HG03039 (cell line): ENCODE measurements around the gene MYO16.
"Not testable (repeated sequence)": the region's sequence is repeated elsewhere in the genome, so short reads cannot be mapped to it uniquely, and the experiment has no call there.

Experiments used
- ATAC-seq: cut with Tn5 transposase; IDR thresholded peaks from one replicate; pipeline ENCODE4 v1.9.1; 2021; ENCODE audit warnings: mild to moderate bottlenecking, moderate library complexity; ENCODE audit not compliant: unreplicated experiment

The MYO16 gene

DNA sequence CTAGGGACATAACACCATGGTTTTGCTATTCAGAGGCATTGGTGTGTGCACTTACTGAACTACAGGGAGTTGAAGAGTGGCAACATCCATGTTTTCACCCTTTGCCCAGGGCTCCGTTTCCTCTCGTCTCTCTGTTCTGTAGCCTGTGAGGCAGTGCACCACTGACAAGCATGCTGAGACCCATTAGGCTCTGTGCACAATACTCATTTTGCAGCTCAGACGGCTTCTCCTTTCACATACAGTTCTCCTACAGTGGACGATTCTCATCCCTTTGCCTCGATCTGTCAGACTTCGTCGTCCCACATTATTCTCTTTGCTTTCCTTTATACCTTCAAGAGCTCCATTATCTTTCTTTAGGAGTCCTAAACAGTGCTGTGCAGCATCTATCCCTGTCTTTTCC, 403.7 kb downstream of the MYO16 start:
- no peak for ATAC-seq

DNA sequence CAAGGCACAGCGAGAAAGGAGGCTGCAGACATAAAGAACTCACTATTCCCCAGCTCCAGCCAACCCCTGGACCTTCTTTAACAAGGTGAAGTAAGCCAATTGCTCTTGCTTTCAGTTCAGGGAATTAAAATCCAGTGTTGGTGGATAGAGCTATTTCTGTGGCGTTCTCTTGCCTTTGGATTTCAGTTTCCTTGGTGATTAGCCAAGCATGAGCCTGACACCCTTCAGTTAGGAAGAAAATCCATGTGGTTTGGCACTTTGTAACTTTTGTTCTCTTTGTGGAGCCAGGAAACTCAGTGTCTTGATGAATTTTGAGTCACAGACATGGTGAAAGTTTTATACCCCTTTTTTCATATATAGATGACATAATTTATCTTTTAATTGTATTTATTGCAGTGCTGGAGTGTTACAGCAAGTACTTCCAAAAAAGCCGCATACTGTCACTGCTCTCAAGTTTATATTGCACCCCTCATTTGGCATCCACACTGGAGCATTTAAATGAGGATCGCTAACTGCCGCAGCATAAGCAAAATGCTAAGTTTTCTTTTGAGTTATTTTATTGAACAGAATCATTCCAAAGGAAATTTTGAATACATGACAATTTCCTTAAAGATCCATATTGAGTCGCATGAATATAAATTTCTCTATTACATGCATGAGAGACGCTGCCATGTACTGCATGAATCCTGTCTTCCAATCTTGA, 406.8 kb downstream of the MYO16 start:
- no peak for ATAC-seq

DNA sequence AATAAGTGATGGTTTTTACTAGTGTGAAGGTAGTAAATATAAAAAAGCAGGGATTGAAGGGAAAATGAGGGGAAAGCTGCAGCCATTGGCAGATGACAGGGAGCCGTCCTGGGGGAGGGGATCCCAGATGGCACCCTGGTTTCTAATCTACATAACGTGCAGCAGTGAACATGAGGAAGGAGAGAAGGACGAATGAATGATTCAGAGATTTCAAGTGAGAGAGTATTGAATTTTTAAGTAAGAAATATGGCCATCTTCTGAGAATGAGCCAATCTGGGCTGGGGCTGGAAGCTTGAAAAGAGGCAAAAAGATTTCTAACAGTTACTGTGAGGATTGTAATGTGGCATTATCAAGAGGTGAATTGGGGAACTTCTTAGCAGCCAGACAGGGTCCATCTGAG, 414.2 kb downstream of the MYO16 start:
- ATAC-seq, result no peak

DNA sequence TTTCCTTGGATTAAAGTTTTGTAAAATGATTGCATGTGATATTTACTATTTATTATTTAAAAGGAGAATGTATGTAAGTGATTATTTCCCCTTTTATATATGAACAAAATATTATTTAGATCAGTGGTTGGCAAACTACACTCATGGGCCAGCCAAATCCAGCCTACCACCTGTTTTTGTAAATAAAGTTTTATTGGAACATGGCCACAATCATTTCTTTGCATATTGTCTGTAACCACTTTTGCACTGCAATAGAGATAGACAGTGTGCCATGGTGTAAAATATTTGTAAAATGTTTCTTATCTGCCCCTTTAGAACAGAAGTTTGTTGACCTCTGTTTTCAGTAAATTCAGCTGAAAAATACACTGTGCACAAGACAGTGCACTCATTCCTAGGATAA, 426.4 kb downstream of the MYO16 start:
- no peak for ATAC-seq

DNA sequence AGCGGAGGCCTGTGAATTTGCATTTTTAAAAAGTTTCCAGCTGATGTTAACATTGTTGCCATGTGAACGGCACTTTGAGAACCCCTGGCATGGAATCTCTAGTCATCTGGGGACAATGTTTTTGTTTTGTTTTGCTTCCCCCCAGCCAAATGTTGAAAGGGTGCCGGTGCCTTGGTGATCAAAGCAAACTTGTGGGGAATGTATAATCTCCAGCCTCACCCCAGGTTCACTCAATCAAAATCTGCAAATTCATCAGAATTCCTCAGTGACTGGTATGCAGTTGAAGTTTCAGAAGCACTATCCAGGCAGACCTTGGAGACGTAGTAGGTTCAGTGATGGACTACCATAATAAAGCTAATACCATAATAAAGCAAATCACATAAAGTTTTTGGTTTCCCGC, 428.7 kb downstream of the MYO16 start:
- no peak for ATAC-seq

DNA sequence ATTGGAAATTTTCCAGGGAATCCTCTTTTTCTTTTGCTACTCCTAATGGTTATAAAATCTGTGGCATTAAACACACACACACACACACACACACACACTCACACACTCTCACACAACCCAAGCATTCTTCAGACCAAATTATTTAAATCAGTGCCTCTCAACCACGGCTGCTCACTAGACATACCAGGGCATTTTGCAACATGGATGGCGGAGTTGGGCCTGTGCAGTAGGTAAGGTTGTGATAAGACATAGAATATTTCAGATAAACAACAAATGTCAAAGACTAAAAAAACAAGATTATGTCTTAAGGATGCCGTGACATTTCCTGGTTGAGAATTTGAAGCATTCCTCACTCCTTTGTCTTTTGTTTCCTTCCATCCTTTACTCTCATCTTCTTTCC, 443.1 kb downstream of the MYO16 start:
- ATAC-seq, result no peak

DNA sequence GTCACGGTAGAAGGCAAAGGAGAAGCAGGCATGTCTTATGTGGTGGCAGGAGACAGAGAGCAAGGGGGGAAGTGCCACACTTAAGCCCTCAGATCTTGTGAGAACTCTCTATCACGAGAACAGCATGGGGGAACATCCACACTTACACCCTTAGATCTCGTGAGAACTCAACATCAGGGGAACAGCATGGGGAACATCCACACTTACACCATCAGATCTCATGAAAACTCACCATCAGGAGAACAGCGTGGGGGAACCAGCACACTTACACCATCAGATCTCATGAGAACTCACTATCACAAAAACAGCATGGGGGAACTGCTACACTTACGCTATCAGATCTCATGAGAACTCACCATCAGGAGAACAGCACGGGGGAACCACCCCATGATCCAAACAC, 445.0 kb downstream of the MYO16 start:
- ATAC-seq, result no peak

DNA sequence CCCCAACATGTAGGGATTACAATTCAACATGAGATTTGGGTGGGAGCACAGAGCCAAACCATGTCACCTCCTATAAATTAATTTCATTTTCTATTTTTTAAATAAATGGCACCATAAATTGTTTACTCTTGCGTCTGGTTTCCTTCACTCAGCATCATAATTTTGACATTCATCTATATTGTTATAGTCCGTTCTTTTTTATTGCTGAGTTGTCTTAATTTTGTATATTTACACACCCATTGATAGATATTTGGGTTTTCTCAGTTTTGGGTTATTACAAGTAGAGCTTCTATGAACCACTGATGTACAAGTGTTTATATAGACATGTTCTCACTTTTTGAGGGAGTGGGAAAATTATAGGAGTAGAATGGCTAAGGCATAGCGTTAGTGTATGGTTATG, 445.4 kb downstream of the MYO16 start:
- ATAC-seq, result no peak

DNA sequence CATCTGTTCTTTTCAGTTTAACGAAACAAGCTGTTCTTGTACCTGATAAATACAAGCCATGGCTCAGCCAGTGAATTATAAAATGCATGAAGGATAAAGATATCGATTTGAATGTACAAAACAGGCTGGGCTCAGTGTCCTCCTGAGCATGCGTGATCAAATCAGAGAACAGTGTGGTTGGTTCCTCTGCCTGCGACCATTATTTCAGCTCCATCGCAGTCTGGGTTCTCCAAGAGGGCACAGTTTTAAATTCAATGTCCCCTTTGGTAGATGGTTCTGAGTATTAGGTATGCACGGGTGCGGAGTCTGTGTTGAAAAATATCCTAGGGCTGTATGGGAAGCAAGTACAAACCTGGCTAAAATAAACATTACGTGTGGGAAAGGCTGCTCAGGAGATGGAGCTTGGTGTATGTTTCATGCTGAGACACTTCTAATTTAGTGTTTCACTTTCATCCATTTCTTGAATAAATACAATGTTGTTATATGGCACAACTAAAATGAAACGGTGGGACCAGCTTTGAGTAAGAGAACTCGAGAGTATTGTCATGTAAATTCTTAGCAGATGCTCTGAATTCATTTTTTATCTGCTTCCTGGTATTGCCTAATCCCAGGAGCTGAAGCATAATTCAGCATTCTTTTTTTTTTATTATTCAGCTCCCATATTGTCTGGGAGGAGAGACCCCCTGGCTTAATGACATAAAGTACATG, 458.7 kb downstream of the MYO16 start:
- ATAC-seq, result no peak

DNA sequence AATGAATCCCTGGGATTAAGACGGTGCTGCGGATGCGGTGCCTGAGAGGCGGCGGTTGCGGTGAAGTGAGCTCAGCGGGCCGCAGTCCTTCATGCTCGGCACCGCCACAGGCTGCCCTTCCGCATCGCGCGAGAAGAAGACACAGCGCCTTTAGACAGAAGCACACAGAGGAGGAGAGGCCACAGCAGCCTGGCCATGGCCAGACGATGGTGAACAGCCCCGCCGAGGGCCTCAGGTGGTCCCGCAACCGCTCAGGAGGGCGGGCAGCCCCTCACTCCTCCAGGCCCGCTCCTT, 459.2 kb downstream of the MYO16 start:
- no peak for ATAC-seq

DNA sequence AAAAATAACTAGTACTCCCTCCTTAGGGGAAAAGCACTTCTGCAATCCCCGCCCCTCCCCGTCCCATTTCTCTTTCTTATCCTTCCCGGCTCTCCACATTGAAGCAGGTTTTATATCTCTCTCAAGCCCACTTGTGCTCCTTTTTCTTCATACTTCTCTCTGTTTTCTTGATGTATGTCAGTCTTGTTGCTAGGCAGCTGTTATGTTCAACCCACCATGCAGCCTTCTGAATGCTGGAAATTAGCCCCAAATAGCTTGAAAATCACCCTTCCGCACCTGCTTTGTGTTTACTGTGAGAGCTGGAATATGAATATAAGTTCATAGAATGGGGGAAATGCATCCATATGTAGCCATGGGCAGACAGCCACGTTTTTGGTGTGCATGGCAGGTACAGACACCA, 461.4 kb downstream of the MYO16 start:
- no peak for ATAC-seq

DNA sequence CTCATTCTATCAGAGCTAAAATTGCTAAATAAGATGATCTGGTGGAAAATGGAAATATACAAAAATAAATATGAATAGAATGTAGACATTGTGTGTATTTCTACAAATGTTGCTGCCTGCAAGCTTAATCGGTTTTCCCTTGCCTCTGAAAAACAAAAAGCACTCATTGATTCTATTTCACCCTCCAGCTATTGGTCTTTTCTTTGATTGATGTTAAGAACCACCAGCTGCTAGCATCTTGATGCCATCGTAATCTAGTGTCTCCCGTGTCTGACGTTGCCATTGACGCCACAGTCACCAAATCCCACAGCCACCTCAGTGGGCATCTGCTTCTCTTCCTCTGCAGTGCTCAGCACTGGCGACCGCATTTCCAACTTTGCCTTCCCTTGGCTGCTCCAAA, 461.8 kb downstream of the MYO16 start:
- ATAC-seq, result no peak

DNA sequence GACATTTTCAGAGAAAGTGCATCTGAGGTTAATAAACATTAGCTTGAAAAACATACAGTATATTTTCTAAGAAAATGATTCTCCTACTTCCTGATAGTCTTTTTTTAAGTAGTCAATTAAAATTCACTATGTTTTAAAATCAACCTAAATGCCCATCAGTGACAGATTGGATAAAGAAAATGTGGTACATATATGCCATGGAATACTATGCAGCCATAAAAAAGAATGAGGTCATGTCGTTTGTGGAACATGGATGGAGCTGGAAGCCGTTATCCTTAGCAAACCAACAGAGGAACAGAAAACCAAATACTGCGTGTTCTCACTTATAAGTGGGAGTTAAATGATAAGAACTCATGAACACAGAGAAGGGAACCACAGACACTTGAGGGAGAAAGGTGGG, 462.8 kb downstream of the MYO16 start:
- ATAC-seq, result not testable (repeated sequence)

DNA sequence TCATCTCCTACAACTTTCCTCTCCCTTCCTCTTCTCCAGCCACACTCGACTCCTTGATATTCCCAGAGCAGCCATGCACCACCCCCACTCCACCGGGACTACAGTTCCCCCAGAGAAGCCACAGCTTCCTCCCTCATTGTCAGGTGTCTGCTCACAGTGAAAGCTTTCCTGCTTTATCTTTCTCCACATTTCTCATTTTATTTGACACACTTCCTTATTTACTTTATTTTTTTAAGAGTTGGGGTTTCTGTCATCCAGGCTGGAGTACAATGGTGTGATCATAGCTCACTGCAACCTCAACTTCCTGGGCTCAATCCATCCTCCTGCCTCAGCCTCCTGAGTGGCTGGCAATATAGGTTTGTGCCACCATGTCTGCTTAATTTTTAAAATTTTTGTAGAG, 464.6 kb downstream of the MYO16 start:
- ATAC-seq, result no peak

DNA sequence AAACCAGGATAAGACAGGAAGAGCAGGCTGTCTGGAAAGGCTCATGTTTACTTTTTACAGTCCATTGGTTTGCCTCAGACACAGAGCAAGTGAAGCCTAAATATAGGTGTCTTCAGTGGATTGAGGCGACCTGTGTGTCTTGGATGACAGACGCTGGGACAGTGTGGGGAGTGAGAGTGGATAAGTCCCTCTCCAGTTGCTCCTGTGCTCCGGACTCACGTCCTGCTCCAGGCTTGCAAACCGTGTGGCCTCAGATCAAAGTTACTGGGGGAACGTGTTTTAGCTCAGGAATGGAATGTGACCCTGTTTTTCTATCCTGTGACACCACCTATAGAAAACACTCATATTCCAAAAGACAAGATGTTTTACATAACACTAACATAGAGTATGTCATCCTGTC, 465.7 kb downstream of the MYO16 start:
- ATAC-seq, result no peak

DNA sequence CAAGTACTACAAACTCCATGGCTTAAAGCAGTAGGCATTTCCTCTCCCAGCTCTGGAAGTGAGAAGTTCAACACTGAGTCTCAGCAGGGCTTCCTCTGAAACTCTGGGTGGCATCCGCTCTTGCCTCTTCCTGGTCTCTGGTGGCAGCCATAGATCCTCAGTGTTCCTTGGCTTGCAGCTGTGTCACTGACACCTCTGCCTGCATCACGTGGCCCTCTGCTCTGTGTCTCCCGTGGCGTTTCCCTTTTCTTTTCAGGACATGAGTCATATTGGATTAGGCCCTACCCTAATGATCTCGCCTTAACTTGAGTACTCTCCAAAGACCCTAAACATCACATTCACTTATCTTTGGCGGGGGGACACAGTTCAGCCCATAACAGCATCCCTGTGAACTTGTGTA, 466.7 kb downstream of the MYO16 start:
- no peak for ATAC-seq

DNA sequence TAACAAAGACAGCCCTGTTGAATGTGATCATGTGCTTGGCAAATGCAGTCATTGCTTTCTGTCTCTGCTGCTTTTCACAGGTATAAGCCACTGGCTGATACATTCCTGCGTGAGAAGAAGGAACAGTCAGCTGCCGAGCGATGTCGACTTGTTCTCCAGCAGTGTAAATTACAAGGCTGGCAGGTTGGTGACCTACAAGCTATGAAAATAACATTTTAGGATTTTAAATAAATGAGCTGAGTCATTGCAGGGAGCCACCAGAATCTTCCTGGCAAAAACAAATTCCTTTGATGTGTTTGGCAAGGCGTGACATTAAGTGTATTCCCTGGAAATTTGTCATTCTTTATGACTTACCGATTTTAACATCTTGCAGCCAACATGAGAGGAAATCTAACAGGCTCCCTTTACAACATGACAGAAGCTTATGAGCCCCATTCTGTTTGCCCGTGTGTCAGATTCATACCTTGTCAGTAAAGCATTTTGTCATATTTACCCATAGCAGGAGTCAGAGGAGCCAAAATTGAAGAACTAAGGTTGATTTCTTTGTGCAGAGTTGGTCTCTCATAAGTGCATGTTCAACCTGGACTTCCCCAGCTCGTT, 471.4 kb downstream of the MYO16 start:
- ATAC-seq, result no peak

DNA sequence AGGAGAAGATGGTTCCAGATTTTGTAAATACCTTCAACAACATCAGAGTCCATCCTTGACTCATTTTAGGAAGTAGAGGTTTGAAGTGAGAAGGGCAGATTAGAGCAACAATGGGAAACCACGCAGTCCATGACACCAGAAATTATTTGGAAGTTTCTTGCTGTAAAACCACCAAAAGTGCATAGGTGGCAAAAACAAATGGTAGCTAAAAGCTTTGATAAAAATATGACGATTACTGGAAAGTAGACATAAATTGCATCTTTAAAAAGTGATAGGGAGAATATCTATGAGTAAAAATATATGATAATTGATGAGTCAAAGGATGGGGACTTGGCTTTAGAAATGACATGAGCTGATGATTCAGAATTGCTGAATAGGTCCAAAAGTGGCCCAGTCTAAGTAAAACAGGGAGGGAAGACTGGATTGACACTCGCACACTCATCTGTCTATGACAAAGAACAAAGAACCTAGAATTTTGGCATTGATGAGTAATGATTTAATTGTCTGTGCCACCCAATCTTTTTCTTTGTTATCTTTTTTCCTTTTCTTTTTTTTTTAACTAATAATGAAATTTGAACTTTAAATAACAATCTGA, 472.2 kb downstream of the MYO16 start:
- ATAC-seq, result no peak

DNA sequence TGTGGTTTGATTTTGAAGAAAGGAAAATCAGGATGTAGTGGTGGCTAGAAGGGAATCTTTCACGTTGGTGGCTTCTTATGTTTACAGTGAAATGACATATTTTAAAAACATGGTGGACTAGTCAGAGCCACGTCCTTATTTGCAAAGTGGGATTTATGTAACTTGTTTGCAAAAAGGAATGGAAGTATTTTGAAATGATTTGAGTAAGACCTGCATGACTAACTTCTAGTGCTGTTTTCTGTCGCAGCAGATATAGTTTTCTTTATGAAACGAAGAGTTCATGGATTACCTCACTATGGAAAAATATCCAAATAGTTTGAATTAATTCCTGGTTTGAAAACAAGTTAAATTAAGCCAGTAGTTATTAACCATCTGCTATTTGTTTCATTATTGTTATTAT, 476.5 kb downstream of the MYO16 start:
- ATAC-seq, result no peak

DNA sequence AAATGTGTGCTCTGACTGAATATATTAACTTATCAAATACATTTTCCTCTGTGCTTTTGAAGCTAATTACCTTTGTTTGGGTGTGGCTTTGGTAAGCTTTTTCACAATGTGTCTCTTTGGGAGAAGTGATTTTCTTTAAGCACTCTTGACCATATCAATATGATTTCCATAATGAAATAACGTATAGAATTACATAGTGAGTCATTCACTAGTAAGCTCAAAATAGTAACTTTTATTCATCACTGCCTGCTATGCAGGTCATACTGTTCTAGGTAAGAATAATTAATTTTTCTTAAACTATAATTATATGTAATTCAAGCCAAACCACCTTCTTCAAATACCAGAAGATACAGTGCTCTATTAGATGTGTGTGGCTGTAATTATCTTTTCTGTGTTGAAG, 480.7 kb downstream of the MYO16 start:
- ATAC-seq, result no peak

DNA sequence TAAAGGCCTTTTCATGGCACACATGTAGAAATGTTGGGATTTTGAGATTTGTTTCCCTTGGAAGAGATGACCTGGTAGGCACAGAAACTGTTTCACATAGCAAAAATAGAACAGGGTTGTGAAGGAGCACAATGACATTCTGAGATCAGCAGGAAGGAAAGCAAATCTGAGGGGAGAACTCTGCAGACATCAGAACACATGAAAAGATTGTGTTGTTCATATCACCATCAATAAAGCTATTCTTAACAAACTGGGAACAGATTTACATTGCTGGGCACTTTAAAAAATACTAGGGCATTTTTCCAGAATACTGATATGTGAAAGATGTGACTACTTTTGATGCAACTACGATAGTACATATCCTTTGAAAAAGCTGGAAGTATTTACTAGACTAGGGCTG, 481.7 kb downstream of the MYO16 start:
- ATAC-seq, result no peak

DNA sequence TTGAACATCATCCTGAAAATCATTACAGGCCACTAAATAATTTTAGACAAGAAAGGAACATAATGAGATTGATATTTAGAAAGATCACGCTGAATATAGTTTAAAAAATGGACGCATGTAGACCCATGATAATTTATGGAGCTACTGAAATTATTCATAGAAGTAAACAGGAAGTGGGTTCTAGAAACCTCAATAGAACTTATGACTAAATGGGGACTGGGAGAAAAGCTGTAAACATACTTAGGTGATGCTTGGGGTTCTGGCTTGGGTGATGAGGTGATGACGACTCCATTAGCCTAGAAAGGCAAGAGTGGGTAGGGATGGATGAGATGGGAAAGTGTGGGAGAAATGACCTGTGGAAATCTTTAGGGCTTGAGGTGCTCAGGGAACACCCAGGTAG, 484.0 kb downstream of the MYO16 start:
- ATAC-seq, result no peak
